Measurements from ENCODE around the gene OR13C8.
"Not testable (repeated sequence)": the region's sequence is repeated elsewhere in the genome, so short reads cannot be mapped to it uniquely, and the experiment has no call there.

Gene OR13C8, protein sequence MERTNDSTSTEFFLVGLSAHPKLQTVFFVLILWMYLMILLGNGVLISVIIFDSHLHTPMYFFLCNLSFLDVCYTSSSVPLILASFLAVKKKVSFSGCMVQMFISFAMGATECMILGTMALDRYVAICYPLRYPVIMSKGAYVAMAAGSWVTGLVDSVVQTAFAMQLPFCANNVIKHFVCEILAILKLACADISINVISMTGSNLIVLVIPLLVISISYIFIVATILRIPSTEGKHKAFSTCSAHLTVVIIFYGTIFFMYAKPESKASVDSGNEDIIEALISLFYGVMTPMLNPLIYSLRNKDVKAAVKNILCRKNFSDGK

DNA sequence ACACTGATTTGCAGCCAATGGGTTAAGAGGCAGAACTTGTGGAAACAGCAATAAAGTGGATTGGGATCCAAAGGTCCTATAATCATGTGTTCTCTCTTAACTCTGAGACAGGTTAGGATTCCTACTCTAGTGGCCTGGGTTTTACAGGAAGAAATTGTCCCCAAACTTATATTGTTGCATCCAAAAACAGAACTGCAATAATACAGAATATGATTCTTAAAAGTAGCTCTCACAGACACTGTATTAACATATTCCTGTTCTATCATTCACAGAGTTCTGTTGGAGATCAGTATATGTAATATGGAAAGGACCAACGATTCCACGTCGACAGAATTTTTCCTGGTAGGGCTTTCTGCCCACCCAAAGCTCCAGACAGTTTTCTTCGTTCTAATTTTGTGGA lies at the start of gene OR13C8:
Gene OR13C8 (plus strand): TSS at position 301 of the 400 bp plus-strand sequence. CDS start 0 bp downstream, at position 301.
- DNase-seq (ENCODE audit: low read depth in 2 of 2), result no peak

DNA sequence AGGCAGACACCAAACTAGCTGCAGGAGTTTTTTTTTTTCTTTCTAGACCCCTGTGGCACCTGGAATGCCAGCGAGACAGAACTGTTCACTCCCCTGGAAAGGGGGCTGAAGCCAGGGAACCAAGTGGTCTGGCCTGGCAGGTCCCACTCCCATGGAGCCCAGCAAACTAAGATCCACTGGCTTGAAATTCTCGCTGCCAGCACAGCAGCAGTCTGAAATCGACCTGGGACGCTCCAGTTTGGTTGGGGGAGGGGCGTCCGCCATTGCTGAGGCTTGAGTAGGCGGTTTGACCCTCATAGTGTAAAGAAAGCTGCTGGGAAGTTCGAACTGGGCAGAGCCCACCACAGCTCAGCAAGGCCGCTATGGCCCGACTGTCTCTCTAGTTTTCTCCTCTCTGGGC lies 48.7 kb upstream of the OR13C8 start:
- DNase-seq (ENCODE audit: low read depth in 2 of 2), result not testable (repeated sequence)

DNA sequence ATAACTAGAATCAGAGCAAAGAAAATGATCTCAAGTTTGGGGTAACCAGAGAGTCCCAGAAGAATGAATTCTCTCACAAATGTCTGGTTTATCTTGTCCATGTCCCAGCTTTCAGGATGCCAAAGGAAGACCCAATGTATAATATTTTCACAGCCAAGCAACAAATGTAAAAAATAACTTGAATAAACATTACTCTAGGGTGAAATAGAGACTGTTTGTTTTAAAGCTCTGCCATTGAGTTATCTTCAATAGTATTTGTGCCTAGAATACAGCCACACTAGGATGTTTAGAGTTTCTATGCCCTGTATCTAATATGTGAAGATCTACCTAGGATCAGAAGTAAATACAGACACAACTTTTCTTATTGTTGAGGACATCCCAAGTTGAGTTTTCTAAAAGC lies 41.9 kb upstream of the OR13C8 start, which contains the start of gene OR13C4:
Gene OR13C4 (minus strand): TSS at position 101 of the 400 bp plus-strand sequence. CDS start 0 bp downstream, at position 101.
- no peak for DNase-seq (ENCODE audit: low read depth in 2 of 2)

DNA sequence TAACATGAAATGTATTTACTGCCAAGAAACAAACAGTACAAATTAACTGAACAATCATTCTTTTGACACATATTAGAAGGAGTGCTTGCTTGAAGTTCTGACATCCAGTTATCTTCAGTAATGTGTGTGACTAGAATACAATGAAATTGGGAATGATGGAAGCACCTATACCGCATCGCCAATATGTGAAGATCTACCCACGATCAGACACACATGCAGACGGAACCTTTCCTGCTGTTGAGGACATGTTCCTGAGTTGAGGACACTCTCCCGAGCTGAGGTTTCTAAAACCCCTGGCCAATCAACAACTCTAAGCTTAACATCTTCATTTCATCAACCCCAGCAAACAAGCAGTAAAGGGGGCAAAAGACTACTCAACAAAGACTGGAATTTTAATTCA lies 32.2 kb upstream of the OR13C8 start, which contains the start of gene OR13C3:
Gene OR13C3 (minus strand): TSS at position 101 of the 400 bp plus-strand sequence. CDS start 133 bp downstream, outside the sequence.
- no peak for DNase-seq (ENCODE audit: low read depth in 2 of 2)

DNA sequence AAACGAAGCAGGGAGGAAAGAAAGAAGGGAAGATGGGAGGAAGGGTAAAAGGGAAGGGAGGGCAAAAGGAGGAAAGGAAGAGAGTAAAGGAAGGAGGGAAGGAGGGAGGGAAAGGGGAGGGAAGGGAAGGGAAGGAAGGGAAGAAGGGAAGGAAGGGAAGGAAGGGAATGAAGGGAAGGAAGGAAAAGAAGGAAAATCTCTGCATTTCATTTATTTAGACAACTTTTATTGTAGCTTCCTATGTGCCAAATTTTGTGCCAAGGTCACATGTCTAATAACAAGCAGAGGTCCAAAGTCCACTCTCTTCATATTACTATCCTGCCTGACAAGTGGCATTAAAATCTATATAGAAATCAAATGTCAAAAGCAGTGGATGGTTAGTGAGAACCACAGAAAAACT lies 29.7 kb upstream of the OR13C8 start:
- DNase-seq (ENCODE audit: low read depth in 2 of 2), result no peak

DNA sequence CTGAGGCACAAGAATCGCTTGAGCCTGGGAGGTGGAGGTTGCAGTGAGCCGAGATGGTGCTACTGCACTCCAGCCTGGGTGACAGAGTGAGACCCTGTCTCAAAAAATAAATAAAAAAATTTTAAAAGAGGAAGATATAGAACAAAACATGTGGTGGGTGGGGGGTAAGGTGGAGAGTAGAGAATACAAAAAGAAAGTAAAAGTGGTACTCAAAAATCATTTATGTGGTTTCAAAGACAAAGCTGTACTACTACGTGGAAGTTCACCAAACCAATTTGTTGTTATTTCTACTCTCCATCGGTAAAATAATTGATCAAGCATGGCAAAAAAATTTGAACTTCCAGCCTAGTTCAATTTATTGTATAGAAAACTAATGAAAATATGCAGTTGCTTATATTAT lies 24.3 kb upstream of the OR13C8 start:
- no peak for DNase-seq (ENCODE audit: low read depth in 2 of 2)

DNA sequence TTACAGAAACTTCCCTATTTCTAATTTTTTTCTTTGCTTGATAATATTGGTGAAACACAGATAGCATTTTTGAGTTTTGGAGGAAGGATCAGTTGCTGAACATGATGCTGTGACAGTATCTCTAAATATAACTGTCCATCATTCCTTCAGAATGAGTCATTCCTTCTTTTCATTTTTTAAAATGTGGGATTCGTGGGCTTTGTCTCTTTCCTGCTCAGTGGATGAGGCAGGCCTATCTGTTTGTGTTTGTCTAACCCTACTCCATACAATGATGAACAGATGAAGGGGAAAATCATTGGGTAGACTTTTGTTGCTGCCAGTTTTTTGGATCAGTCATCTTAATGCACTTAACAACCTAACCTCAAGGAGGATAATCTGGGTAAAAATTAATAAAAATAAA lies 15.7 kb upstream of the OR13C8 start:
- no peak for DNase-seq (ENCODE audit: low read depth in 2 of 2)

DNA sequence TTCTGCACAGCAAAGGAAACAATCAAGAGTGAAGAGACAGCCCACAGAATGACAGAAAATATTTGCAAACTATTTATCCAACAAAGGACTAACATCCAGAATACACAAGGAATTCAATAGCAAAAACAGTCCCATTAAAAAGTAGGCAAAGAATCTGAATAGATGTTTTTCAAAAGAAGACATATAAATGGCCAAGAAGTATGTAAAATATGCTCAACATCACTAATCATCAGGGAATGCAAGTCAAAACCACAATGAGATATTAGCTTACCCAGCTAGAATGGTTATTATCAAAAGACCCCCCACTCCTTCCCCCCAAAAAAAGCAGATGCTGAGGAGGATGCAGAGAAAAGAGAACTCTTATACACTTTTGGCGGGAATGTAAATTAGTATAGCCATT lies 13.4 kb upstream of the OR13C8 start:
- no peak for DNase-seq (ENCODE audit: low read depth in 2 of 2)

DNA sequence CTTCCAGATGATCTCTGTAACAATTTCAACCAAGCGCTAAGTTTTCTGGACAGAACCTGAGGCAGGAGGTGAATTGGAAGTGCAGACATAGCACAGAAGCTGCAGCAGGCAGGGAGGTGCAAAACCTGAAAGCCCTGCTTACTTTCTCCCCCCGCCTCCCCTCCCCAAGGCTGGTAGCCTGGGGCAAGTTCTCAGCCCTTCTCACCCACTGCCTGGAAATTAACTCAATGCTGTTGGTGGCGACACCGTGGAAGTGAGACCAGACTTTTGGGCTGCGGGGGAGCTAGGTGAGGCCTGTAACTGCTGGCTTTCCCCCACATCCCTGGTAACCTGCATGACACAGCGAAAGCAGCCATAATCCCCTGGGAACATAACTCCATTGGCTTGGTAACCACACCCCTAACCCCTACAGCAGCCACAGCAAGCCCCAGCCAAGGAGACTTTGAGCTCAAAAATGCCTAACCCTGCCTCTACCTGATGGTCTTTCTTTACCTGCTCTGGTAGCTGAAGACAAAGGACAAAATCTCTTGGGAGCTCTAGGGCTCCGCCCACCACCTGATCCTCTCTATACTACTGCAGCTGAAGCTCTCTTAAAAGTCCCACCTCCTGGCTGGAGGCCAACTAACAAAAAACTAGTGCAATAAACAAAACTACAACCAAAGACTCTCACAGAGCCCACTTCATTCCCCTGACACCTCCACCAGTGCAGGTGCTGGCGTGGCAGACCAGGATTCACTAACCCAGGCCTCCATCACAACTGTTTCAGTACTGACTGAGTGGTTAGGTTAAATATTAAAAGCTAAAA lies 11.9 kb upstream of the OR13C8 start:
- no peak for DNase-seq (ENCODE audit: low read depth in 2 of 2)

DNA sequence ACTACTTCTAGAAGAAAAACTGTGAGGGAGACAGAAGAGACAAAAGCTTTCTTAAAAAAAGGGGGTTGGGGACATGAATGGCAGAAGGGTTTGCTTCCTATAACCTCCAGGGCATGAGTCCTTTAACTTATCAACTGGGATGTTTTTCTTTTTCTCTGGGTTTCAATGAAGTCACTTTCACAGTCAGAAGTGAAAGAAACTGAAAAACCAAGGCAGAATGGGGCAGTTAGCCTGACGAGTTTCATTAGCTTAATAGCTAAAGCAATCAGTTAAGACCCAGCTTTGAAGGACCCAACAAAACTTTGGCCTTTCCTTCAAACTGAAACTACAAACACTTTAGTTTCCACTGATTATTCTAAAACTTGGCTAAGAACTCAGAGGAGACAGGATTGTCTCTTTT lies 4.6 kb upstream of the OR13C8 start:
- DNase-seq (ENCODE audit: low read depth in 2 of 2), result no peak

DNA sequence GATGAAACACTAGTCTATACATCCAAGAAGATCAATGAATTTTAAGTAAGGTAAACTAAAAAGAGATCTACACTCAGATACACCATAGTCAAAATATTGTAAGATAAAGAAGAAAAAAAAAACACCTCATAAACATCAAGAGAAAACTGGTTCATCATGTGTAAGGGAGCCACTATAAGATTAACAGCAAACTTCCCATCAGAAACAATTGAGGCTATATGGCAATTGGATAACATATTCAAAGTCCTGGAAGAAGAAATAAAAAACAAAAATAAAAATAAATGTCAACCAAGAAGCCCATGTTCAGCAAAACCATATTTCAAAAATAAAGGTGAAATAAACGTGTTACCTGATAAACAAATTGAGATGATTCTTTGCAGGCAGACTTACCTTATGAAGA lies 3.6 kb downstream of the OR13C8 start:
- DNase-seq (ENCODE audit: low read depth in 2 of 2), result no peak

DNA sequence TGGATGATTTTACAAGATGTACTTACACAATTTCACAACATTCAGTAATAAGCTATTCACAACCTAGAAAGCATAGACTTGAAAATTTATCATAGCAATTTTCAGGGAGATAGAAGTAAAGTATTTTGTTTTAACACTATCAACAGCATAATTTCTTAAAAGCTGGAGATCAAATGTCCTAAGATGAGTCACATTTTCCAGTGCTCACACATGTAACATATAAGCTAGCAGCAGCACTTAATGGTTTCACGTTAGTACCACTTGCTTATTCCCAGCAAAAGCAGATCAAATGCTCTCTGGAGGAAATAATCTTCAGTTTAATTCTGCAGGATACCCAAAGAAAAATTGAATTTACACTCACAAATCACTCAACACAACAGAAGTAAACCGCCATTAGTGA lies 6.5 kb downstream of the OR13C8 start:
- no peak for DNase-seq (ENCODE audit: low read depth in 2 of 2)

DNA sequence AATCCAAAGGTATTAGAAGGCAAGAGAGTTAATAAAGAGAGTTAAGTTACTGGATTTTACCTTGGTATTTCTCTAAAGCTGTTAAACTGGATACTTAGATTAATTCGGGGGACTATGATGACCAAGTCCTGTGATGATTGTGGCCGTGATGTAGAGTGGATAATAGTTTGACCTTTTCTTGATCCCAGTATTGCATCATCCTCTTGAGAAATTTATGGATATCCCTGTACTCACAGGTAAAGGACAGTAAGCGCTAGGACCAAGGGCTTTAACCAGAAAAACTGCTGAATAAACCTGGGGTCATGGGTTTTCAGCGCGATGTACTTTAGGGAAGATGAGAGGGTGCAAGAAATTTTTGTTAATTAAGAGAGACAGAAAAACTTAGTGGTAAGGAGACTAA lies 8.3 kb downstream of the OR13C8 start:
- DNase-seq (ENCODE audit: low read depth in 2 of 2), result no peak

DNA sequence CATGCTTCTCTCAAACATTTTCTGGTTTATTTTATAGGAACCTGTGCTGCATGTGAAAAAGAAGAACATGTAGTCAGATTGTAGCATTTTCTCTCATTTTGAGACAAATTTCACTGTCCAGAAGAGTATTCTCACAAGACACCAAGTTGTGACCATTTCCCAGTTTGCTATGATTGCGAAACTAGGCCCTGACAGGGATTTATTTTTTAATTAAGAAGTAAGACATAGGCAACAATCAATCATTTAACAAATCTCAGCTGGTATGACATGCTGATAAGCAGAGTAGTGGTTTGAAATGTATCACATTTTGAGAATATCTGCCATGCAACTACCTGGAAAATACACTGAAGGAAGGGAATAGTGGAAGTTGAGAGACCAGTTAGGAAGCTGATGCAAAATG lies 11.6 kb downstream of the OR13C8 start:
- no peak for DNase-seq (ENCODE audit: low read depth in 2 of 2)

DNA sequence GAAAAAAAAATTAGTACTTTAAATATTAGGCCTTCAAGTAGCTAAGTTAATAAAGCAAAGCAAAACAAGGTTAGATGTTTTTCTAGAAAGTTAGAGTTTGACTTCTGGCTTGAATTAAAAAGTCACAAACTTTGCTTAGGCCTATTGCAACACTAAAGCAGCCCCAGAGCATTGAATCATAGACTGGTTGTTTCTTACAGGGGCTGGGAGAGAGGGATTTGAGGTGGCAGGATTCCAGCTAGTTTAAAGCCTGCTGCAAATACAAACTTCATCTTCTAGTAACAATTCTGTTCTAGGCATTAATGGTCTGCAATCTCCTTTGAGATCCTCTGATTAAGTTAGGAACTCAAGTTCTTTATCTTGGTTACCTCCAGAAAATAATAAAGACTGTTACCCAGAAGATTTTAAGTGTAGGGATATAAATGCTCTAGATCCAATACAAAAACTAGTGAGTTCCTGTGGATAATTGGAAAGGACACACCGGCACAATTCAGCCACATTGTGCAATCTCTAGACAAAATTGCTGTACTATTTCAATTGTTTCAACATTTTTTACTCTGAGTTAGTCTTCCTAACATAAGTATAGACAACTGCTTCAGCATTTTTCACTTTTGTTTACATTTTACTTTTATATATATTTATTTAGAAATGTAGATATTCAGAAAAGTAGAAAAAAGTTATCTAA lies 17.7 kb downstream of the OR13C8 start:
- no peak for DNase-seq (ENCODE audit: low read depth in 2 of 2)

DNA sequence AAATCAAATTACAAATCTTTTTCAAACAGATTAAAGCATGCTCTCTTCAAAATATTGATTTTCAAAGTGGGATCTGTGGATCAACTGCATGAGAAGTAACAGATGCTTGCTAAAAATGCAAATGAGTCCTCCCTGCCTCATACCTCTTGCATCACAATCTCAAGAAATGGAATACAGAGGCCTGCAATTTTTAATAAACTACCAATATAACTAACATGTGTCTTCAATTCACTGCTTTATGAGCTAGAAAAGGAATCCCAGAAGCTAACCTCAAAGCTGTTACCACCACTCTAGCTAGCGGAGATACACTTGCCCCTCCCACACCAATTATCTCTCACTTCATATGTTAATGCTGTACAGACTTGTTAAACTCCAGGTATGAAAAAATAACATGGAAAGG lies 20.7 kb downstream of the OR13C8 start:
- DNase-seq (ENCODE audit: low read depth in 2 of 2), result no peak

DNA sequence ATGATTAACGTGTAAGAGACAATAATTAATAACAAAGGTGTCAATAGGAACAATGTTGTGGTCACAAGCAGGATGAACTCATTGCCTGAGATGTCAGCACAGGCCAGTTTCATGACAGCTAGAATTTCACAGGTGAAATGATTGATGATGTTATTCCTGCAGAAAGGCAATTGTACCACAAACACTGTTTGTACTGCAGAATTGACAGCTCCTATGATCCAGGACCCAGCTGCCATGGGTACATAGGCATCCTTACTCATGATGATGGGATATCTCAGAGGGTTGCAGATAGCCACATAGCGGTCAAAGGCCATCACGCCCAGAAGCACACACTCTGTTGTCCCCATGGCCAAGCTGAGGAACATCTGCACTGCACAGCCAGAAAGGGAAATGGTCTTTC lies 29.8 kb downstream of the OR13C8 start:
- DNase-seq (ENCODE audit: low read depth in 2 of 2), result not testable (repeated sequence)

DNA sequence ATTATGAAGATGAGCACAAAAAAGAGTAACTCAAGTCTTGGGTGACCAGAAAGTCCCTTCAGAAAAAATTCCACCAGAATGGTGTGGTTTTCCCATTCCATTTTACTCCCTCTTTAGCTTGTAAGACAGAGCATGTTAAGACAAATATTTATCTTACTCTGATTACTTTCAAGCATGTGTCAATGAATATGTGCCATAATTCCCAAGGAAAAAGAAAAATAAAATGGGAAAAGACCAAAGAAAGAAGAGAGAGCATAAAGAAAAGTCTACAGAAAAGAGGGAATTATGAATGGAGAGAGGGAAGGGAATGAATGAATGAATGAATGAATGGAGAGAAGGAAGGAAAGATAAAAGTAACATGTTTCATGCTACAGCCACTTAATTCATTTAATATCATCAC lies 30.3 kb downstream of the OR13C8 start, which contains the start of gene OR13C5:
Gene OR13C5 (minus strand): TSS at position 101 of the 400 bp plus-strand sequence. CDS start 0 bp downstream, at position 101.
- not testable (repeated sequence) for DNase-seq (ENCODE audit: low read depth in 2 of 2)

DNA sequence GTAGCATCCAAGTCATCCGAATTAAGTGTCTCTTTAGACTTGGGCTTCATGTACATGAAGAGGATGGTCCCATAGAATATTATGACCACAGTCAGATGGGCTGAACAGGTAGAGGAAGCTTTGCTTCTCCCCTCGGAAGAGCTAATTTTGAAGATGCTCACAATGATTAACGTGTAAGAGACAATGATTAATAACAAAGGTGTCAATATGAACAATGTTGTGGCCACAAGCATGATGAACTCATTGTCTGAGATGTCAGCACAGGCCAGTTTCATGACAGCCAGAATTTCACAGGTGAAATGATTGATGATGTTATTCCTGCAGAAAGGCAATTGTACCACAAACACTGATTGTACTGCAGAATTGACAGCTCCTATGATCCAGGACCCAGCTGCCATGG lies 35.8 kb downstream of the OR13C8 start:
- DNase-seq (ENCODE audit: low read depth in 2 of 2), result no peak

DNA sequence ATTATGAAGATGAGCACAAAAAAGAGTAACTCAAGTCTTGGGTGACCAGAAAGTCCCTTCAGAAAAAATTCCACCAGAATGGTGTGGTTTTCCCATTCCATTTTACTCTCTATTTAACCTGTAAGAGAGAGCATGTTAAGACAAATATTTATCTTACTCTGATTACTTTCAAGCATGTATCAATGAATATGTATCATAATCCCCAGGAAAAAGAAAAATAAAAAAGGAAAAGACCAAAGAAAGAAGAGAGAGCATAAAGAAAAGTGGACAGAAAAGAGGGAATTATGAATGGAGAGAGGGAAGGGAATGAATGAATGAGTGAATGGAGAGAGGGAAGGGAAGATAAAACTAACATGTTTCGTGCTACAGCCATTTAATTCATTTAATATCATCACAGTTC lies 36.6 kb downstream of the OR13C8 start, which contains the start of gene OR13C2:
Gene OR13C2 (minus strand): TSS at position 101 of the 400 bp plus-strand sequence. CDS start 0 bp downstream, at position 101.
- not testable (repeated sequence) for DNase-seq (ENCODE audit: low read depth in 2 of 2)

DNA sequence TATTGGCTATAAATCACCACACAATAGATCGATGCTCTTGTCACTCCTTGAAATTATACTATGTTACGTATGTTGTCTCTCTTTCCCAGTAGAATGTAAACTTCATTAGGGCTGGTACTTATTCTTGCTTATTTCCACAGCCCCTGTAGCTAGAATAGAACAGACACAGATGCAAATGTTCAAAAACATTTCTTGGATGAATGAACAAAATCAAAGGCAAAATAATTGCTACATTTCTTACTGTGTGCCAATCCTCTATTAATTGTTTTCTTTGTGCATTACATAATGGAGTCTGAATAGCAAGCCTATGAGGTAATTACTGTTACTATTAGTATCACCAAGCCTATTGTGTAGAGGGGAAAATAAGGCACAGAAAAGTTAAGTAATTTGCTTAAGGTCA lies 37.2 kb downstream of the OR13C8 start:
- DNase-seq (ENCODE audit: low read depth in 2 of 2), result no peak

DNA sequence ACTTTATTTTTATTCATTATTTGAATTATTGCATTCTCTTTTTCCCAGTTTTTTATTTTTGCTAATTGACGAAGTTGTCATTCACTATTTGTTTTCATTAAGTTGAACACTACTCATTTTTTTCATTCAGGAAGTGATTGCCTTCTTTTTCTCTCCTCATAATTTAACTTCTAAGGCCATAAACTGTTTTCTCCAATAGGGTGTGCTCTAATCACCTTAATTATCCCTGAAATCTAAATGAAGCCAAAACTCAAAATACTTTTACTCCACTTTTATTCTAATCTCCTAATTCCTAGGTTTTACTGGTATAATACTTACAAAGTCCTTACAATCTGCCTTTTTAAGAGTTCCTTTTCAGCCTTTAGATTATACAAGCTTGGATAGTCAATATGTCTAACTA lies 39.4 kb downstream of the OR13C8 start:
- no peak for DNase-seq (ENCODE audit: low read depth in 2 of 2)

All from stimulated activated CD4-positive, alpha-beta T cell treated with anti-CD3 and anti-CD28 coated beads, Interleukin-15, amount 100 ng/mL, for 48 hours (primary cell).